H54 (cell line): ENCODE measurements around the gene RPLP2.

ENCODE experiments used
- DNase-seq: peaks from one replicate; pipeline ENCODE4 v3.0.0; 2011; ENCODE audit warnings: low spot score, mixed read lengths; ENCODE audit not compliant: insufficient read length
- FAIRE-seq: peaks from 3 replicates; lab custom pipeline; 2011; peaks lifted over from hg19 to GRCh38; lab: Jason Lieb, UNC
- POLR2A ChIP-seq: IDR thresholded peaks from 2 replicates; pipeline ENCODE4 v1.6.1; 2011; ENCODE audit warnings: low read depth, mild to moderate bottlenecking, low read length

RPLP2 gene

DNA sequence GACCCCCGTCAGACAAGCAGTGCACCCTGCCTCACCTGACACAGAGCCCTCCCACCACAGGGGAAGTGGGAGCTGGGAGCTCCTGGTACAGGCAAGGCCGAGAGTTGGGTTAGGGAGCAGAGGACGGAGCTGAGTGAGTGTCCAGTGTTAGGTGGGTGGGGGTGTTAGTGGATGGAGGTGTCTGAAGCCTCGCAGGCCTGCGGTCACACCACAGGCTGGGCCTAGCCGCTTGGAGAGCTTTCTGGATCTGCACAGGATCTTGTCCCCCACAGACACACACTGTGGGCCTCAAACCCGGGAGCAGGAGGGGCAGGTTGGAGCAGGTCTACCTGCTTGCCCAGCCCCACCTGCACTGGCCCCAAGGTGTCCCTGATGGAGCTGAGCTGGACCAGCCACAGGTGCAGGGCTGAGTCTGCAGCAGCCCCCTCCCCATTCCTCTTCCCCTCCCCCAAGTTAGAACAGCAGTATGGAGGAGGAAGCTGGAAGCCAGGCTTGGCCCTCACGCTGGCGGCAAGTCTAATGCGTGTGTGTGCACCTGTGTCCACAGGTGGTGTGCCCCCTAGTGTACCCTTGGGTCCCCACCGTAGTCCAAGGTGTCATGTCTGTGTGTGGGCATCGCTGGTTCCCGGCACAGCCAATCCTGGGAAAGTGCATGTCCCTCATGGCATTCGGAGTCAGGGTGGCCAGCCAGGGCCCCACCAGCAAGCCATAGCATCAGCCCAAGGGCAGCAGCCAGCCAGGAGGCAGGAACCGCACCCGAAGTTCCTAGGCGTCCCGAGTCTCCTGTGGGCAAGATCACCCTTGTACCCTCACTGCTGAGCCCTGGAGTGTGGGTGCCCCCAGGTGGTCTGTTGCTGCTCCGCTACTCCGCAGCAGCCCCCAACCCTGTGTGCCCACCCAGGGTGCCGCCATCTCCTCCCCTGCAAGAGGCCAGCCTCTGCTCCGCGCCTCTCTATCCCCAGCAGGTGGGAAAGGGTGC lies 30.5 kb upstream of the RPLP2 start:
- no peak for TF ChIP-seq POLR2A
- FAIRE-seq (no peak), DNase-seq (no peak)

DNA sequence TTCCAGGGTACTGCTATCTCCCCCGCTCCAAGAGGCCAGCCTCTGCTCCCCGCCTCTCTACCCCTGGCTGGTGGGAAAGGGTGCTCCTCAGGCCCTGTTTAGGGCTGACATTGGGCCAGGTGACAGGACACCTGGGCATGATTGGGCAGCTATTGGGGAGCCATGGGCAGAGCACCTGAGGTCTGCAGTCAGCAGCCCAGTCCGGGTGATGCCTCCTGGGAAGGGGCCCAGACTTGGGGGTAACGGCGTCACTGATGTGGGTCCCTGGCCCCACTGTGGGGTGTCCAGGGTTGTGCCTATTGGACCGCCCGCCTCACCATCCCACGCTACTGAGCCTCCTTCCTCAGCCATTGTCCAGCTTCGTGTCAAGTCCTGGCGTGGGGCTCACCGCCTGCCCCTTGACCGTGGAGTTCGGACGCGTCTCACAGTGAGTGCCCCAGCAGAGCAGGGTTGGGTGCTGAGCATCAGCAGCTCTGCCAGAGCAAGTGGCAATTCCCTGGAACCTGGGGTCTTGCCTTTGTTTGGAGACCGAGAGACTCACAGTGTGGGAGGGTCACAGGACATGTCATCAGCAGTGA lies 29.7 kb upstream of the RPLP2 start:
- DNase-seq (no peak), FAIRE-seq (no peak)
- no peak for TF ChIP-seq POLR2A

DNA sequence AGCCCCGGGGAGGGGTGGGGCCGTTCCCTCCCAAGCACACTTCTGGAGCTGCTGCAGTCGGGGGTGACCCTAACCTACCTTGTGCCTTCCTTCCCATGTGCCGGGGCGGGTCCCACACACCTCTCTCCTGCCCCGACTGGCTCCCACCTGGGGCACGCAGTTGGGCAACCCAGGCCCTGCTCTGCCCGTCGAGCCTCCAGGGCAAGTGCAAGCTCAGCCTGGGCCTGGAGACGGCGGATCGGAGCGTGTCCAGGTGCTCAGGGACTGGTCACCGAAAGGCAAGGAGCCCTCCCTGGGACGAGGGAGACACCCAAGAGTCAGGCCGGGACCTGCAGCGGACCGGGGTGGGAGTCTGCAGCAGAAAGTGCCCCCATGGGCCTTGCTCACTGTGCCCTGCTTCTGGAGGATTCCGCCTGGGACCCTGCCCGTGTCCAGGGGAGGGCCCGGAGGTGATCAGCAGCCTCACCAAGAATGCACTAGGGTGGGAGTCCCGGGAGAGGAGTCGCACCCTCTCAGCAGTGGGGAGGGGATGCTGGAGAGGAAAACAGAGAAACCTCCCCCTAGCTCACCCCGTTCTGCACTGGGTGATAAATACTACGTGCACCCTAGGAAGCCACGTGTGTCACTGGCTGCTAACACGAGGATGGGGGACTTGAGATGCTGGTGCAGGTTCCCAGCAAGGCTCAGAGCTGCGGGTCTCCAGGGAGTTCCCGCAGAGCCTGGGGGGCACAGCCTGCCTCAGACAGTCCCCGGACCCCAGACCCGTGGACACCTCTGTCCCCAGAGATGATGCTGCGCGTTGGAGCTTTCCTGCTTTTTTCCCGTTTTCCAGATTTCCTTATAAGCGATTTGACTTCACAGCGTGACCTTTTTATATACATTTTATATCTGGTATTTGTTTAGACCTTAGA lies 27.2 kb upstream of the RPLP2 start:
- DNase-seq = no peak
- FAIRE-seq = no peak
- no peak for TF ChIP-seq POLR2A

DNA sequence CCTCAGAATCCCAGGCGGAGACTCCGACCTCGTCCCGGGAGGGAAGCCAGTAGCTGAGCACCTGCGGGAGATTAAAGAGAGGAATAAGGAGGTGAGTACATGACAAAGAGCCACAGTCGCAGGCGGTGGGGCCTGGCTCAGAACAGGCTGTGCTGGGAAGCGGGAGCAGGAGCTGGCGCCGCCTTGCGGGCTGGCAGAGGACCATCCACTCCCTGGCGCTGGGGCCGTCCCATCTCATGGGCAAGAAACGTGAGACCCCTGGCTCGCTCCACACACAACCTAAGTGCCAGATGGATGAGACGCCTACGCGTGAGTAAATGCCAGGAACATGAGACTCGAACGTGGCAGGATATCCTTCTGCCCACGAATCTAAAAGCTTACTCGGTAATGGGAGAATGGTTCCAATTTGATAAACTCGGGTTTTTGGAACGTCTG lies 26.2 kb upstream of the RPLP2 start:
- FAIRE-seq (no peak), DNase-seq (no peak)
- TF ChIP-seq POLR2A = no peak

DNA sequence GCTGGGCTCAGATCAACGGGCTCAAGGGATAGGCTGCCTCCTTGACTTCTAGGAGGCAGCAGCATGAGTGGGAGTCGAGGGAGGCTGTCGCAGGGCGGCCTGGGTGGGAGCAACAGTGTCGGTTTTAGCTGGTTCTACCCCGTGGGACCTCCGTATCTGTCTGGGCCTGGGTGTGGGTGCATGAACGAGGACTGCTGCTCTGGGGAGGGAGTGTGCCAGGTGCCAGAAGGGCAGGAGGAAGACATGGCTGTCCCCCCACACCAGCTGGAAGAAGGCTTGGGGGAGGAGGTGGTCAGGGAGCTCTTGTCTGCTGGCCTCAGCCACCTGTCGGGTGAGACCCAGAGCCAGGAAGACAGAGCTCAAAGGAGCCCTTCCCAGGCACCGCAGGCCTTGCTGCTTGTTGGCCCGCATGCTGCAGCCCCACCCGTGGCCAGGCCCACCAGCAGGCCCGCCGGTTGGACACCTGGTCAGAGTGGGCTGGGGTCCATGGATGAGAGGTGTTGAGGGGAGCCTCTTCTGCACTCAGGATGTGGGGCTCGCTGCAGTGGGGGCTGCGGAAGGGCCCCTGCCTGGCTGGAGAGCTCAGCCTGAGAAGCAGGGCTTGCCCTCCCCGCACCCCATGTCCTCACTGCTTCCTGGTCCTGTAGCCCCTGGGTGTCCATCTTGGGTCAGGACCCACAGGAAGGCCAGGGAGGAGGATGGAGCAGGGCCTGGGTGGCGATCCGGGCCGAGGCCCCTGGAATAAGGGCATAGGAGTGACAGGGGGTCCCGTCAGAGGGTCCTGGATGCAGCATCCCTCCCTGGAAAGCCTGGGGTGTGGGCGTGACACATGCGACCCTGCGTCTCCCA lies 23.3 kb upstream of the RPLP2 start:
- DNase-seq = no peak
- TF ChIP-seq POLR2A = no peak
- no peak for FAIRE-seq

DNA sequence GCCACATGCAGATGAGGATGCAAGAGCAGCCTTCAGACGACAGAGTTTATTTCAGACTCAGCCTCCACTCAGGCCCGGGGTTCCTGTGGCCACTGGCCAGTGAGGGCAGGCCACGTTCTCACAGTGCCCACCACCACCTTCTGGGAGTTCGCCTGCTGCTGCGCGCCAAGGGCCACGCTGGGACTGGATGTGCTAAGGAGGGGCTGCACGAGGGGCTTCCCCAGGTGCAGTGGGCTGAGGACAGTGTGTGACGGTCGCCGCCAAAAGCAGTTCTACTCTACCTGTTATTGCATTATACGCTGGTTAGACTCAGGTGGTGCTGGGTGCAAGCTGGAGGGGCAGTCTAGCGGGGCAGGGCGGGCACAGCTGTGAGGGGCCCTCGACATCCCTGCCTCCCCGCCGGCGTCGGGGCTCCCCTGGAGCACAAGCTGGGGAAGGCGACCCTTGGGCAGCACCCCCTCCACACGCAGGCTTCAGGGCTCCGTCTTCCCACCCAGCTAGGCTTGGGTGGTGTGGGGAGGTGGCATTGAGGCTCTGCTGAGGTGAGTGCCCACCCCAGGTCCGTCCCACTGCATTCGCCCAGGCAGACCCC lies 22.6 kb upstream of the RPLP2 start:
- FAIRE-seq (no peak), DNase-seq (no peak)
- 0 out of 2 replicates have a peak, but pooled peaks have one; percentile 8 for TF ChIP-seq POLR2A

DNA sequence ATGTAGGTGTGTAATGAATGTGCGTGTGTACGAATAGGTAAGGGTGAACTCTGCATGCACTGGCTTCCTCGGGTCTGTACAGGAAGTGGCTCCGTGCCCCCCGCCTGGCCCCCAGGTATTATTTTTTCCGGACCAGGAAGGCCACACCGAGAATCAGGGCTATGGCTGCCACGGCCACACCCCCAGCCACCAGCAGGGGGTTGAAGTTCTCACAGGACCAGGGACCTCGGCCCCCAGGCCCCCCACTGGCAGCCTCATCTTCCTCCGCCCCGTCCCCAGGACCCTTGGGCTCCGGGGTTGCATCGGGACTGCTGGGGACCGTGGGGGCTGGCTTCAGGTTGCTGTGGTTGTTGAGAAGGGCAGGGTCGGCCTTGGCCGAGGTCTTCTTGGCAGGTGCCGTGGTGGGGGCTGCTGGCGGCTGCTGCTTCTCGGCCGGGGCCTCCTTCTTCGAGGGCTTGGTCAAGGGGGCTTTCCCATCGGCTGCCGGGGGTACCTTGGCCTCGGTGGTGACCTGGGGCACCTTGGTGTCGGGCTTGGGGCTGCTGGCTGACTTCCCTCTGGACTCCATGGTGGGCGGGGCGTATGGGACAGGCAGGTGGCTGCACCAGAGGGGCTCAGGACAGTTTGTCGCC lies 21.6 kb upstream of the RPLP2 start:
- FAIRE-seq (no peak), DNase-seq (no peak)

DNA sequence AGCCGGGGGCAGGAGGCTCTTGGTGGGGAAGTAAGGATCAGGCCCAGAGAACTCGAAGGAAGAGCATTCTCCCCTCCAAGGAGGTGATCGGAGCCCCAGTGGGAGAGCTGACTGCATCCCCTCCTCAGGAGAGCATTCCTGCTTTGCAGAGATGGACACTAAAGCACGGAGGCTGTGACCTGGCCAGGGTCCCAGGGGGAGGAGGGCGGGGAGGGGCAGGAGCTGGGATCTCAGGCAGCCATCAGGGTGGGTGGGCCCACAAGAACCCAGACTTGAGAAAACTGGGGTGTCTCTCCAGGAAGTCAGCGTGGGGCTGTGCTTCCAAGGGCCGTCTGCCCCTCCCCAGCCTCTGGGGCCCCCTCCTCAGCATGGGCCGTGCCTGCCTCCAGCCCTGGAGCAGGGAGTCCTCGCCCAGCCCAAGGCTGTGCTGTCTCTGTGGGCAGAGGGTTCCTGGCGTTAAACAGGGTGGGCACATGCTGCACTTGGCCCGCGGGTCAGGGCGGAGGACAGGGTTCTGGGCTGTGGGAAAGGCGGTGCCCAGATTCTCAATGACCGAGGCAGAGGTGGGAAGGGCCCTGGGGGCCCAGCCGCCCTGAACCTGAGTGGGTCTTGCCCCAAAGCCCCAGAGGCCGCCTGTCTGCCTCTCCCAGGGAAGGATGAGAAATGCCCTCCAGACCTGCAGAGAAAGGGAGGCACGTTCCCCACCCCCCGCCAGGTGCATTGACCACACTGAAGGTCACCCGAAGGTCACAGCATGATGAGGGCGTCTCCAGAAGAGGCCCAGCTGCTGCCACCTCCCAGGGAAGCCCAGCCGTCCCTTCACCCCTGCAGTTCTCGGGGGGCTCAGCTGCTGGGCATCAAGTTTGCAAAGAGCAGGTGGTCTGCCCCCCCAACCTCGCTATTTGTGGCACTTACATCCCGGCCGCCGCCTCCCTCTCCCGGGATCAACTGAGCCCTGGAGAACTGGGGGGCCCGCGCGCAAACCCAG lies 20.5 kb upstream of the RPLP2 start:
- FAIRE-seq (no peak), DNase-seq (no peak)
- TF ChIP-seq POLR2A = no peak

More for the DNA sequence above, 21.6 kb upstream of the RPLP2 start:
- TF ChIP-seq POLR2A = no peak

DNA sequence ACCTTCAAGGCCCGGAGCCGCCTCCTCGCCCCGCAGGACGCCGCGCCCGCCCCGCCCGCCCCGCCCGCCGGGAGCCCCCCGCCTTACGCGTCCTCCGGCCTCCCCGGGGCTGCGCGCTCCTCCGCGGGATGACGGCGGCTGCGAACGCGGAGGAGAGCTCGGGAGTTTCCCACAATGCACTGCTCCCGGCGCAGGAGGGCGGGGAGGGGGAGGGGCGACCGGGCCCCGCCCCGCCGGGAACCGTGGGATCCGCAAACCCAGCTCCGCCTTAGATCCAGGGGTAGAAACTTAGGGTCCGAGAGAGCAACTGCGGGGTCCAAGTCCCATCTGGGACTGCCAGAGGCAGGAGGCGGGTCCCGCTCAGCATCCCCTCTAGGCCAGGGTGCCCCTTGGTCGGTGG lies 19.8 kb upstream of the RPLP2 start, which contains the start of gene CEND1:
TSS of gene CEND1 (minus strand) at position 148 of the 400 bp plus-strand sequence. CDS start 1,514 bp downstream, outside the sequence.
- TF ChIP-seq POLR2A = no peak
- FAIRE-seq = no peak
- DNase-seq = no peak

DNA sequence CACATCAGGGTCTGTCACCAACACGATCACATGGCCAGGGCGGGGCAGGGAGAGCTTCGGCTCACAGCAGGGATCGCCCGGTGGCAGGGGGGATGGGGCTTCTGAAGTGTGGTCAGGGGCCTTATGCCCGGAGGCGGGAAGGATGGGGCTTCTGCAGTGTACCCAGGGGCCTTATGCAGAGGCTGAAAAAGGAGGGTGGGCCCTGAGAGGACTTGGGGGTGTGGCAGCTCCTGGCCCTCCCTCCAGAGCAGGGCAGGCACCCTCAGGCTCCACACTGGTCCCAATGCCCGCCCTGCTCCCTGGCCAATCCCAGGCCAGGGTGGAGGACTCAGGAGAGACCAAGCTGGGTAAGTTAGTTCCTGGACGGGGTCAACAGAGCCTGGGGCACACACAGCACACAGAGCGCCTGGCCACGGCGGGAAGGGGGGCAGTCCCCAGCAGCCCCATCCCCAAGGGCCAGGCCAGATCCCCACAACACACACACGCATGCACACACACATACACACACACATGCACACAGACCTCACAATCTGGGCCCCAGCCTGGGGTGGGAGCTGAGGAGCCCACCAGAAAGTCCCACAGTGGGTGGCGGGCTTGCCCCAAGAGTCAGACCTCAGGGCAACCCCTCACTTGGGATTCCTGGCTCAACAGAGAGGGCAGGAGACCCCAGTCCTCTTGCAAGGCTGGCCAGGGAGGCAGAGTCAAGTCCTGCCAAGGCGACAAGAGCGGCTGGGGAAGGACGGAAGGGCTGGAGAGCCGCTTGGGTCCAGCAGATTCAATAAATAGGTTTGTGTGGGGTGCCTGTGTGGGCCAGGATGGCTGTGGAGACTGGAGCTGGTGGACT lies 18.8 kb upstream of the RPLP2 start:
- DNase-seq (peak; percentile 90), FAIRE-seq (no peak)
- TF ChIP-seq POLR2A = 0 out of 2 replicates have a peak, but pooled peaks have one; percentile 17
